Hepatocyte (in vitro differentiated cells): ENCODE data around the gene TMEM178A. TPM values are rescaled to one million over a fixed set of nuclear protein-coding genes. Genes with fewer than 3 reads are reported as not detected.

Experiments used
- DNase-seq: peaks from one replicate; pipeline ENCODE4 v3.0.0-alpha.2; 2016; ENCODE audit warnings: low spot score
- H2AFZ ChIP-seq: fragments of 200-600 bp; sonication (generic); 2 replicates; pipeline ENCODE4 v1.6.0; 2016; ENCODE audit warnings: antibody characterized with exemption, mild to moderate bottlenecking
- H3K27ac ChIP-seq: fragments of 200-600 bp; sonication (generic); 2 replicates; pipeline ENCODE4 v1.5.1; 2016; ENCODE audit warnings: mild to moderate bottlenecking
- H3K27me3 ChIP-seq: fragments of 200-600 bp; sonication (generic); 2 replicates; pipeline ENCODE4 v1.6.1; 2016
- H3K36me3 ChIP-seq: fragments of 200-600 bp; sonication (generic); replicated peaks from 2 replicates; pipeline ENCODE4 v1.5.1; 2016; ENCODE audit warnings: low read depth; ENCODE audit not compliant: insufficient read depth
- H3K4me1 ChIP-seq: fragments of 200-600 bp; sonication (generic); 2 replicates; pipeline ENCODE4 v1.5.1; 2016; ENCODE audit warnings: mild to moderate bottlenecking, moderate library complexity; ENCODE audit not compliant: insufficient read depth
- H3K4me2 ChIP-seq: fragments of 200-600 bp; sonication (generic); 2 replicates; pipeline ENCODE4 v1.6.0; 2016
- H3K4me3 ChIP-seq: fragments of 200-600 bp; sonication (generic); 2 replicates; pipeline ENCODE4 v1.5.1; 2016; ENCODE audit warnings: mild to moderate bottlenecking
- H3K79me2 ChIP-seq: fragments of 200-600 bp; sonication (generic); 2 replicates; pipeline ENCODE4 v1.6.0; 2017; ENCODE audit warnings: mild to moderate bottlenecking
- H3K9me2 ChIP-seq: fragments of 200-600 bp; sonication (generic); replicated peaks from 2 replicates; pipeline ENCODE4 v1.6.0; 2017; ENCODE audit warnings: mild to moderate bottlenecking; ENCODE audit not compliant: insufficient read depth
- H3K9me3 ChIP-seq: fragments of 200-600 bp; sonication (generic); 2 replicates; pipeline ENCODE4 v1.5.1; 2016; ENCODE audit warnings: low read depth, mild to moderate bottlenecking
- H4K20me1 ChIP-seq: fragments of 200-600 bp; sonication (generic); 2 replicates; pipeline ENCODE4 v1.6.0; 2016; ENCODE audit warnings: mild to moderate bottlenecking; ENCODE audit not compliant: insufficient read depth, poor library complexity, severe bottlenecking
- EZH2 ChIP-seq: fragments of 200-600 bp; sonication (generic); IDR thresholded peaks from 2 replicates; pipeline ENCODE4 v1.6.1; 2016; ENCODE audit warnings: antibody characterized with exemption, mild to moderate bottlenecking, borderline replicate concordance
- EZH2phosphoT487 ChIP-seq: fragments of 200-600 bp; sonication (generic); IDR thresholded peaks from one replicate; pipeline ENCODE4 v1.6.1; 2018; ENCODE audit warnings: antibody characterized with exemption, mild to moderate bottlenecking, low read depth, moderate library complexity; ENCODE audit not compliant: unreplicated experiment, severe bottlenecking
- WGBS: methylation state at CpG from one replicate; pipeline ENCODE4 v1.1.6; 2016; ENCODE audit warnings: low lambda C conversion rate; ENCODE audit errors: missing lambda C conversion rate; 5-methylcytosine and 5-hydroxymethylcytosine counted together
- polyA plus RNA-seq: library from polyadenylated mRNA; unstranded; fragments of >200 nt; fragmentation: Nextera tagmentation; extraction: Ambion mirVana; gene quantifications from 2 replicates; pipeline ENCODE4 v1.2.1, GENCODE V29; 2016
- total RNA-seq: library from RNA; depleted of rRNA; stranded (reverse); fragments of >200 nt; gene quantifications from 2 replicates; pipeline ENCODE4 v1.2.3, GENCODE V29; 2014
- TF ChIP-seq, protein P1 (sequence below): fragments of 200-600 bp; sonication (generic); IDR thresholded peaks from 2 replicates; pipeline ENCODE4 v1.5.1; 2016; ENCODE audit warnings: antibody characterized with exemption, mild to moderate bottlenecking; ENCODE audit not compliant: poor library complexity

Gene TMEM178A
- total and polyA plus RNA-seq, 2 experiments from 2014 or later: 3.9 to 6.6 TPM

- H3K4me2 ChIP-seq: no peak overlapping the region
- no peaks in the 10 kb centered on the region for H4K20me1 ChIP-seq
- H3K4me1 ChIP-seq: no peaks in the 10 kb centered on the region
- no peaks in the 10 kb centered on the region for H3K9me2 ChIP-seq
- 94% methylated on average over 10 of the region's 10 CpGs for WGBS
- no peaks in the 10 kb centered on the region for H3K9me3 ChIP-seq
- H2AFZ ChIP-seq: no peak overlapping the region
- no peak overlapping the region for H3K27ac ChIP-seq
- TF ChIP-seq, protein P1, sequence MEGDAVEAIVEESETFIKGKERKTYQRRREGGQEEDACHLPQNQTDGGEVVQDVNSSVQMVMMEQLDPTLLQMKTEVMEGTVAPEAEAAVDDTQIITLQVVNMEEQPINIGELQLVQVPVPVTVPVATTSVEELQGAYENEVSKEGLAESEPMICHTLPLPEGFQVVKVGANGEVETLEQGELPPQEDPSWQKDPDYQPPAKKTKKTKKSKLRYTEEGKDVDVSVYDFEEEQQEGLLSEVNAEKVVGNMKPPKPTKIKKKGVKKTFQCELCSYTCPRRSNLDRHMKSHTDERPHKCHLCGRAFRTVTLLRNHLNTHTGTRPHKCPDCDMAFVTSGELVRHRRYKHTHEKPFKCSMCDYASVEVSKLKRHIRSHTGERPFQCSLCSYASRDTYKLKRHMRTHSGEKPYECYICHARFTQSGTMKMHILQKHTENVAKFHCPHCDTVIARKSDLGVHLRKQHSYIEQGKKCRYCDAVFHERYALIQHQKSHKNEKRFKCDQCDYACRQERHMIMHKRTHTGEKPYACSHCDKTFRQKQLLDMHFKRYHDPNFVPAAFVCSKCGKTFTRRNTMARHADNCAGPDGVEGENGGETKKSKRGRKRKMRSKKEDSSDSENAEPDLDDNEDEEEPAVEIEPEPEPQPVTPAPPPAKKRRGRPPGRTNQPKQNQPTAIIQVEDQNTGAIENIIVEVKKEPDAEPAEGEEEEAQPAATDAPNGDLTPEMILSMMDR: no peak
- TF ChIP-seq EZH2phosphoT487: no peak
- no peaks in the 10 kb centered on the region for H3K27me3 ChIP-seq
- no peaks in the 10 kb centered on the region for H3K36me3 ChIP-seq
- DNase-seq: no peak
- H3K79me2 ChIP-seq: peaks cover 3% of the 10 kb centered on the region
- H3K4me3 ChIP-seq: no peak overlapping the region
Observed at GRCh38 chr2:39733070-39733674, 67.5 kb downstream of the TMEM178A start.

DNA sequence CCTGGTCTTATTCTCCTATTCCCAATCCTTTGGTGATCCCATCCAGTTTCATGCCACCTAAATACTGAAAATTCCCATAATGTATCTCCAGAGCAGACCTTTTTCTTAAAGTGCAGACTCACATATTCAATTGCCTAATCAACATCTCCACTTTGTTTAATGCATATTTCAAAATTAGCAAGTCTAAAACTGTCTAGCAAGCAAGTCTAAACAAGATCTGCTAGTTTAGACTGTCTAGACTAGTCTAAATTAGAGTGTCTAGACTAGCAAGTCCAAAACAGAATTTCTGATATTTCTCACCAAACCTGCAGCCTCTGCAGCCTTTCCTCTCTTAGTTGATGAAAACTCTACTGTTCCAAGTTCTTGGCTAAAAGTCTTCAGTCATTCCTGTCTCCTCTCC, 68.7 kb downstream of the TMEM178A start:
- Histone ChIP-seq H3K4me3 (no peak overlapping the region), H3K36me3 (no peaks in the 10 kb centered on the region), H3K4me1 (peaks cover 9% of the 10 kb centered on the region), H3K27me3 (no peaks in the 10 kb centered on the region), H2AFZ (no peak overlapping the region), H4K20me1 (no peaks in the 10 kb centered on the region), H3K79me2 (peaks cover 3% of the 10 kb centered on the region), H3K27ac (no peak overlapping the region), H3K4me2 (no peak overlapping the region), H3K9me2 (no peaks in the 10 kb centered on the region), H3K9me3 (no peaks in the 10 kb centered on the region)
- DNase-seq: no peak
- TF ChIP-seq EZH2phosphoT487 (no peak), EZH2 (no peak)
- TF ChIP-seq, protein P1: no peak

DNA sequence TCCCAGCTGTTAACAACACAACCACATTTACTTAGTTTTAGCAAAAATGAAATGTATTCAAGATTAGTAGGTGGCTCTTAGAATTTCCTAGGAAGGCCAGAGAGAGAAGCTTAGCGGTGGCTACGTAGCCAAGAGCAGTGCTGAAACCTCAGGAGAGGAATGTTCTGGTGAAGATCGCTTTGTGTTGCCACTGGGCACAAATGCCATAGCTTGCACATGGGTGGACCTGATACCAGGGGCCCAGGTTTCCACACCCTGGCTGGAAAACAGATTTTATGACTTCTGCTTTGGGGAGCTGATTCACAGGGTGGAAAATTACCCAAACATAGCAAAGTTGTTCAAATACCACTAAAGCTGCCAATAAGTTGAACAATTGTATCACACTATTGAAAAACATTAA, 69.9 kb downstream of the TMEM178A start:
- Histone ChIP-seq H3K79me2 (peaks cover 3% of the 10 kb centered on the region), H3K36me3 (no peaks in the 10 kb centered on the region), H3K4me2 (no peak overlapping the region)

More for the DNA sequence above, 69.9 kb downstream of the TMEM178A start:
- DNase-seq: no peak
- no peak overlapping the region for H3K4me3 ChIP-seq
- H3K27me3 ChIP-seq: no peaks in the 10 kb centered on the region
- no peaks in the 10 kb centered on the region for H4K20me1 ChIP-seq
- no peak overlapping the region for H2AFZ ChIP-seq
- peaks cover 12% of the 10 kb centered on the region for H3K4me1 ChIP-seq
- H3K27ac ChIP-seq: no peak overlapping the region
- 98% methylated on average over 3 of the region's 3 CpGs for WGBS
- no peaks in the 10 kb centered on the region for H3K9me3 ChIP-seq
- TF ChIP-seq EZH2 (no peak), EZH2phosphoT487 (no peak)
- TF ChIP-seq, protein P1: no peak
- no peaks in the 10 kb centered on the region for H3K9me2 ChIP-seq
